ENCODE results near the gene FSTL4.

FSTL4 gene

GRCh38 chr5:133487093-133487492, 125.2 kb downstream of the FSTL4 start:
- in situ Hi-C loops (cut with HindIII; ENCODE audit: low sequenced_read_pairs), result no loop called here
- no peak for DNase-seq (ENCODE audit: low read depth, low spot score)
- TF ChIP-seq CTCF (IDR thresholded peaks at IDR 0.05; ENCODE audit: low read depth, low read length), result no peak
- no peak overlapping the region for H3K4me3 ChIP-seq (ENCODE audit: low read depth, low read length)

DNA sequence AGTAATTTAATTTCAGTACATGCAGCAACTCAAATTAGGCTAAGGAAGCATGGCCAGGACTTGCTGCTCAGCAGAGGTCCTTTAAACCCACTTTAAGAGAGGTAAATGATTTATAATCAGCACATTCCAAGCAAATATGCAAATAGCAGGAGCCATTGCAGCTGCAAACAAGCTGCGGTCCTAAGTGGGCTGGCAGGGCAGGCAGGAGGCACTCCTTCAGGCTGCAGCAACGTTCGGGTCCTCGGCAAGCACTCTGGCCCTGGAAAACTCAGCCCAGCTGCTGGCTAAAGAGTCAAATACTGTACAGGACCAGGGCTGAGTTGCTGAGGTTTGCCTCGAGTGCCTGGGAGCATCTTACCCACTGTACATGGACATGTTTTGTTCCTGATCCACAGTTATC, 126.9 kb downstream of the FSTL4 start:
- H3K4me3 ChIP-seq (ENCODE audit: low read depth, low read length), result no peak overlapping the region
- DNase-seq (ENCODE audit: low read depth, low spot score), result no peak
- in situ Hi-C loops (cut with HindIII; ENCODE audit: low sequenced_read_pairs), result no loop called here
- no peak for TF ChIP-seq CTCF (IDR thresholded peaks at IDR 0.05; ENCODE audit: low read depth, low read length)

- in situ Hi-C loops (cut with HindIII; ENCODE audit: low sequenced_read_pairs), result no loop called here
- H3K4me3 ChIP-seq (ENCODE audit: low read depth, low read length), result no peak overlapping the region
- DNase-seq (ENCODE audit: low read depth, low spot score), result no peak
These were observed 128.8 kb downstream of the FSTL4 start for GRCh38 chr5:133483406-133484090.

DNA sequence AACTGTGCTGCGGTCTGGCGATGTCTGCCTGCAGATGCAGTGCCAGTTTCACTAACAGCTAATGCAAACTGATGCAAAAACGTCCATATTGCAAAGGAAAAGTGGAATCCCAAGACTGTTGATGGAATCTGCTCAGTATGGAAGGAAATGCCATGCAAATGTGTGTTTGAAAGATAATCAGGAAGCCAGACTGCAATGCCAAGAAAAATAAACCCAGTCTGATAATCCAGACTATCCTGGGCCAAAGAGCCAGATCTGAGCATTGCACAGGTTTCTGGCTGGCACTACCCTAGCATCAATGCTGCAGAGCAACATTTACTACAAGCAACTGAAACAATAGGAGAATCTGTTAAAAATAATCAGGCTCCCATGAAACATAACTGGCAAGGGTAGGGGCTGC, 130.3 kb downstream of the FSTL4 start:
- in situ Hi-C loops (cut with HindIII; ENCODE audit: low sequenced_read_pairs), result no loop called here
- TF ChIP-seq CTCF (IDR thresholded peaks at IDR 0.05; ENCODE audit: low read depth, low read length), result no peak
- no peak overlapping the region for H3K4me3 ChIP-seq (ENCODE audit: low read depth, low read length)
- no peak for DNase-seq (ENCODE audit: low read depth, low spot score)

More at GRCh38 chr5:133483406-133484090, 128.8 kb downstream of the FSTL4 start:
- TF ChIP-seq CTCF (IDR thresholded peaks at IDR 0.05; ENCODE audit: low read depth, low read length), result no peak

DNA sequence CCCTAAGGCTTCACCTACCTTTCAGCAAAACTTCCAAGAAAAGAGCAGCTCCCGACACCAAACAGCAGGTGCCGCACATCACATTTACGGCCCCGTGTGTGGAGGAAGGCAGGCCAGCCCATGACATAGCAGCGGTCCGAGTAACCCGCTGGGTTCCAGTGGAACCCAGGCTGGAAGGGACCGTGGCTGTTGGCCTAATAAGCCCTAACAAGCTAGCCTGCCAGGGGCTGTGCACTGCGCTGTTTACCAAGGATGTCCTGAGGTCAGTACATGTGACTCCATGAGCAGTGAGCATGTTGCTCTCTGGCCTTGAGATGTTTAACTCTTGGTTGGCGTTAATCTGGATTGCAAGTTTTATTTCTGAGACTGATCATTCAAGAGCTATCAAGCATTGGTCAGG, 131.5 kb downstream of the FSTL4 start:
- in situ Hi-C loops (cut with HindIII; ENCODE audit: low sequenced_read_pairs), result no loop called here
- no peak overlapping the region for H3K4me3 ChIP-seq (ENCODE audit: low read depth, low read length)
- no peak for DNase-seq (ENCODE audit: low read depth, low spot score)
- no peak for TF ChIP-seq CTCF (IDR thresholded peaks at IDR 0.05; ENCODE audit: low read depth, low read length)

DNA sequence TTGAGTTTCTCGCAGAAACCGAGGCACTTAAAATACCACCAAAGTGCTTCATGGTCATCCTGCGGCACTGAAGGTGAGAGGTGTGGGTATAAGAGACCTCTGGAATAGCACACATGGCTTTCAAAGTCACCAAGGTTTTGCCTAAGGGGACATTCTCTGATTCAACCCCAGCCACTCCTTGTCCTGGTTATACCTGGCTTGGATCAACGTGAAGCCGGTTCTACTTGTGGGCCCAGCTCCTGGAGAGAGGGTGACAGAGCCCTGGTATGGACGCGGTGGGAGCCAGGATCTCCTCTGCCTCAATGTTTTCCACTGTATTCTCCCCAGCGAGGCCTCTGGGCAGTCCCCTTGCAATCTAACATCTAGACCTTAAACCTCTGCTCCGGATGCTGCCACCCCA, 132.0 kb downstream of the FSTL4 start:
- no peak for DNase-seq (ENCODE audit: low read depth, low spot score)
- no peak overlapping the region for H3K4me3 ChIP-seq (ENCODE audit: low read depth, low read length)
- TF ChIP-seq CTCF (IDR thresholded peaks at IDR 0.05; ENCODE audit: low read depth, low read length), result no peak
- in situ Hi-C loops (cut with HindIII; ENCODE audit: low sequenced_read_pairs), result no loop called here

All from astrocyte of the spinal cord (primary cell).